Activated CD4-positive, alpha-beta T cell treated with anti-CD3 and anti-CD28 coated beads for 48 hours (primary cell): ENCODE measurements around the gene PML.
"Not testable (repeated sequence)": the region's sequence is repeated elsewhere in the genome, so short reads cannot be mapped to it uniquely, and the experiment has no call there.

Source experiments
- DNase-seq: peaks from one replicate; pipeline ENCODE4 v3.0.0-alpha.2; 2020

PML gene

GRCh38 chr15:74064822-74065221 lies 70.3 kb downstream of the PML start:
- DNase-seq = not testable (repeated sequence)

GRCh38 chr15:74065684-74066411 lies 71.3 kb downstream of the PML start:
- peak; percentile 66 for DNase-seq

DNA sequence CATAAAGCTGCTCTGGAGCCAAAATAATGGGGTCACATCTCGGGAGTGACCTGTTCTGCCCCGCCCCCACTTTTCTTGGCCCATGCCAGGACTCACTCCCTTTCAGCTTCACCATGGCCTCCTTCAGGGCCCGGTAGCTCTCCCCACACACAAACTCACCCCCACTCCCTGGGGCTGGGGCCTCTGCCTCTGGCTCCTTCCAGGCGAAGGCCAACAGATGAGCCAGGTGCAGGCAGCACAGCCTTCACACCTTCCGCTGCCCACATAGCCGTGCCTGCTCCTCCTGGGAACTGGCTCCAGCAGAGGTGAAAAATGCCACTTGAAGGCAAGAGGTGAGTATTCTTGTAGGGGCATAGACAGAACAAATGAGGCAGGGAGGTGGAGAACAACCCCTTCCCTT lies 77.1 kb downstream of the PML start:
- not testable (repeated sequence) for DNase-seq

DNA sequence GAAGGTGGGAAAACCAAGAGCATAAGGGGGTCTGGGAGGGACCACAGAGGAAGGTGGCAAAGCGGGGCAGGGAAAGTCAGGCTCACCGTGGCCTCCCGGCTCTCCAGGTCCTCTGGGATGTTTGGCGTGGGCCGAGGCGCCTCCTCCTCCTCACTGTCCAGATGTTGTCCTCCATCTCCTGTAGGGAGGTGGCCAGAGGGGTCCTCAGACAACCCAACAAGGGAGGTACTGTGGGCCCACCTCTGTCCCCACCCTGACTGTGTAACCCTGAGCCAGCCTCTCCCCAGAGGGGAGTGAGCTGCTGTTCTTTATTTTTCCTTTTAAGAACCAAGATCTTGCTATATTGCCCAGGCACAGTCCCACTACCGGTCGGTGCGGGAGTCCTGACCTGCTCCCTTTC lies 77.6 kb downstream of the PML start:
- not testable (repeated sequence) for DNase-seq

GRCh38 chr15:74072614-74073337 lies 78.3 kb downstream of the PML start:
- DNase-seq = peak; percentile 66

GRCh38 chr15:74075781-74076180 lies 81.3 kb downstream of the PML start:
- DNase-seq = not testable (repeated sequence)

GRCh38 chr15:74082450-74082849 lies 87.9 kb downstream of the PML start, which contains the start of gene GOLGA6A:
Gene GOLGA6A, minus strand, starts transcription at chr15:74082550. Its CDS starts 41 bp downstream, at chr15:74082509.
- DNase-seq = not testable (repeated sequence)

- not testable (repeated sequence) for DNase-seq
These were observed 100.1 kb downstream of the PML start for GRCh38 chr15:74094567-74094966.

DNA sequence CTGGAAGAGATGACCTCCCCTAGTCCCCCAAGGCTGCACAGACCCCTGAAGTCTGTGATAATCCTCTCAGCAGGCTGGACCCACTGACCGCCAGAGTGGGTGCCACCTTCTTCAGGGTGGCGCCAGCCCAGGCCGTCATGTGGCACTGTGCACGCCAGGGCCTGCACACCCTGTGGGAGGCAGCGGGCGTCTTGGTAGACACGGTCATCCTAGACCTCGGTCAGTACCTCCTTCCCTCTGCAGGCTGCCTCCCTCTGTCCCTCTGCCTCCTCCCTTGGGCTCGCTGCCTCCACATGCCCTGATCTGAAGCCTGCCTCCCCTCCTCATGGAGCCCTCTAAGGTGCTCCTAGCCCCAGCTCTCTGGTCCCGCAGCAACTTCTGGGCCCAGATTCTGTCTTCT lies 101.1 kb downstream of the PML start:
- not testable (repeated sequence) for DNase-seq

DNA sequence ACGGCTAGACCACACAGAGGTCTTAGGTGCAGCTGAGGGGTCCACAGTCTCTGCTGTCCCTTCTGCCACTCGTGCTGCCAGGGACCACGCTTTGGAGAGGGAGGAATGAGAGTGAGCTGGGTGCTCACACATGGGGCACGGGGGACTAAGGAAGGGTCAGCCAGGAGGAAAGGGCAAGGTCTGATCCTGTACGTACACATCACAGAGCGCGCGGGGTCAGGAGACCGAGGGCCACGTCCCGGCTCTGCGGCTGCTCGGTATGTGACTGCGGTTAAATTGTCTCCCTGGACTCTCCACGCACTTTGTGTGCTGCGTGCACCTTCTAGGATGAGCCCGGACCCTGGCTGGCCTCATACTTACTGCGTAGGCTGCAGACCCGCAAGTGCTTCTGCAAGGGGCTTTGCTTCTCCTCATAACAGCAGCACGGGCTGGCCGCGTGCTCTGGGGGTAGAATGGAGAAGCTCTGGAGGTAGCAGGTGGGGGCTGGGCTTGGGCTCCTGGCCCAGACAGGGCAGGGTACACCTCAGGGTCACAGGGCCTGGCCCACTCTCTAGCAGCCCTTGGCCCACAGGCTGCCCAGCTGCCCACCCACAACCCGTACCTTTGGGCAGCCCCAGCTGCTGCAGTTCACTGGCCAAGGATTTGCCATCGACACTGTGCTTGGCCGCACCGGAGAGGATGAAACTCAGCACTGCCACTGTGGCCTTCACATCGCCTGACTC lies 102.4 kb downstream of the PML start:
- not testable (repeated sequence) for DNase-seq
